SK-N-SH treated with all-trans-retinoic acid at 6 μM for 48 hours (cell line): ENCODE data around the gene RNF44.

Experiments used
- TCF4 ChIP-seq: fragments of 250-450 bp; sonication (Bioruptor Pico); IDR thresholded peaks from 2 replicates; pipeline ENCODE4 v1.8.0; 2021; ENCODE audit warnings: mild to moderate bottlenecking, moderate library complexity, borderline replicate concordance
- TF ChIP-seq, protein P1 (sequence below): fragments of 250-450 bp; sonication (Bioruptor Pico); IDR thresholded peaks from 2 replicates; pipeline ENCODE4 v1.5.1; 2020; ENCODE audit warnings: low read depth, mild to moderate bottlenecking, moderate library complexity

DNA sequence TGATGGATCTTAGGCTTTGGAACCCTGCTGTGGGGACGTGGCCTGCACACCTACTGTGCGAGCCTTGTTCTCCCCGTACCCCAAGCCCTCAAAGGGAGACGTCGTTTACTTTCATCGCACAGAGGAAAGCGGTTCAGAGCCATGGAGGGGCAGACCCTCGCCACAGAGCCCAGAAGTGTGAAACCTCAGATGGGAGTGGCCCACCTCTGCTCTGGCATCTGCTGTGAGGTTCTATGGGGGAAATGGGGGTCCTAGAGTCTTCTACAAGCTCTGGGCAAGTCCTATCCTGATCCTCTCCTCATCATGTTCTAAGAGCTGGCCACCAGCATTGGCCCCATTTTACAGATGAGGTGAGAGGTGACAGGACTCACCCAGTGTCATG is 3.7 kb upstream of the RNF44 start:
- TF ChIP-seq TCF4 (CRISPR knock-in tag) = no peak
- TF ChIP-seq, protein P1, sequence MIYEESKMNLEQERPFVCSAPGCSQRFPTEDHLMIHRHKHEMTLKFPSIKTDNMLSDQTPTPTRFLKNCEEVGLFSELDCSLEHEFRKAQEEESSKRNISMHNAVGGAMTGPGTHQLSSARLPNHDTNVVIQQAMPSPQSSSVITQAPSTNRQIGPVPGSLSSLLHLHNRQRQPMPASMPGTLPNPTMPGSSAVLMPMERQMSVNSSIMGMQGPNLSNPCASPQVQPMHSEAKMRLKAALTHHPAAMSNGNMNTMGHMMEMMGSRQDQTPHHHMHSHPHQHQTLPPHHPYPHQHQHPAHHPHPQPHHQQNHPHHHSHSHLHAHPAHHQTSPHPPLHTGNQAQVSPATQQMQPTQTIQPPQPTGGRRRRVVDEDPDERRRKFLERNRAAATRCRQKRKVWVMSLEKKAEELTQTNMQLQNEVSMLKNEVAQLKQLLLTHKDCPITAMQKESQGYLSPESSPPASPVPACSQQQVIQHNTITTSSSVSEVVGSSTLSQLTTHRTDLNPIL (CRISPR knock-in tag) = no peak
